GM23338 (cell line): Measurements from ENCODE around the gene ZNF148. TPM values are rescaled to one million over a fixed set of nuclear protein-coding genes. Genes with fewer than 3 reads are reported as not detected.

Experiments used
- ATAC-seq: fragments of 200-7000 bp; cut with Tn5 transposase; 3 replicates; pipeline ENCODE4 v1.9.1; 2020
- DNase-seq: peaks from one replicate; pipeline ENCODE4 v3.0.0-alpha.2; 2015; ENCODE audit warnings: low spot score
- H2AFZ ChIP-seq: fragments of 200-600 bp; sonication (generic); 2 replicates; pipeline ENCODE4 v1.8.0; 2016; ENCODE audit warnings: antibody characterized with exemption, mild to moderate bottlenecking, moderate library complexity
- H3F3A ChIP-seq: fragments of 200-600 bp; sonication (generic); replicated peaks from 2 replicates; pipeline ENCODE4 v1.8.0; 2017; ENCODE audit warnings: antibody characterized with exemption, mixed run types, low read depth
- H3K27ac ChIP-seq: fragments of 200-600 bp; sonication (generic); 2 replicates; pipeline ENCODE4 v1.6.1; 2016; ENCODE audit warnings: low read depth
- H3K27me3 ChIP-seq: fragments of 200-600 bp; sonication (generic); 2 replicates; pipeline ENCODE4 v1.8.0; 2016; ENCODE audit warnings: mild to moderate bottlenecking, mixed run types, moderate library complexity; ENCODE audit not compliant: insufficient read depth
- H3K36me3 ChIP-seq: fragments of 200-600 bp; sonication (generic); 2 replicates; pipeline ENCODE4 v1.8.0; 2016; ENCODE audit warnings: mild to moderate bottlenecking; ENCODE audit not compliant: insufficient read depth
- H3K4me1 ChIP-seq: fragments of 200-600 bp; sonication (generic); 2 replicates; pipeline ENCODE4 v1.8.0; 2016; ENCODE audit warnings: mild to moderate bottlenecking, moderate library complexity; ENCODE audit not compliant: insufficient read depth
- H3K4me2 ChIP-seq: fragments of 200-600 bp; sonication (generic); 2 replicates; pipeline ENCODE4 v1.7.1; 2017; ENCODE audit warnings: mixed run types
- H3K4me3 ChIP-seq: fragments of 200-600 bp; sonication (generic); 2 replicates; pipeline ENCODE4 v1.6.1; 2016; ENCODE audit warnings: mixed run types
- H3K79me2 ChIP-seq: fragments of 200-600 bp; sonication (generic); replicated peaks from 2 replicates; pipeline ENCODE4 v1.8.0; 2017; ENCODE audit warnings: mild to moderate bottlenecking; ENCODE audit not compliant: insufficient read depth
- H3K9me2 ChIP-seq: fragments of 200-600 bp; sonication (generic); 2 replicates; pipeline ENCODE4 v1.8.0; 2017; ENCODE audit not compliant: insufficient read depth
- H4K20me1 ChIP-seq: fragments of 200-600 bp; sonication (generic); replicated peaks from 2 replicates; pipeline ENCODE4 v1.8.0; 2017; ENCODE audit warnings: mild to moderate bottlenecking; ENCODE audit not compliant: insufficient read depth
- H3K27ac Mint-ChIP-seq: 2 replicates; pipeline ENCODE4 v1.8.0; 2020; ENCODE audit warnings: inconsistent platforms, mild to moderate bottlenecking, moderate library complexity, mixed read lengths
- H3K27me3 Mint-ChIP-seq: 3 replicates; pipeline ENCODE4 v1.8.0; 2022; ENCODE audit warnings: low read depth, mild to moderate bottlenecking, moderate library complexity, mixed read lengths, inconsistent platforms; ENCODE audit not compliant: insufficient read depth, poor library complexity
- H3K36me3 Mint-ChIP-seq: 3 replicates; pipeline ENCODE4 v1.8.0; 2021; ENCODE audit warnings: low read depth, mild to moderate bottlenecking, inconsistent platforms, moderate library complexity, mixed read lengths
- H3K4me1 Mint-ChIP-seq: 3 replicates; pipeline ENCODE4 v1.8.0; 2020; ENCODE audit warnings: mild to moderate bottlenecking, inconsistent platforms, mixed read lengths
- H3K4me3 Mint-ChIP-seq: 3 replicates; pipeline ENCODE4 v1.8.0; 2021; ENCODE audit warnings: moderate library complexity, mild to moderate bottlenecking, inconsistent platforms, mixed read lengths
- H3K9me3 Mint-ChIP-seq: 3 replicates; pipeline ENCODE4 v1.8.0; 2020; ENCODE audit warnings: moderate library complexity, mild to moderate bottlenecking, inconsistent platforms, mixed read lengths
- CREB1 ChIP-seq: fragments of 250-450 bp; sonication (Bioruptor Pico); IDR thresholded peaks from 2 replicates; pipeline ENCODE4 v1.5.0; 2020; ENCODE audit warnings: low read depth, mild to moderate bottlenecking, moderate library complexity
- EZH2 ChIP-seq: fragments of 200-600 bp; sonication (generic); IDR thresholded peaks from one replicate; pipeline ENCODE4 v1.8.0; 2017; ENCODE audit warnings: antibody characterized with exemption, mild to moderate bottlenecking, low read depth; ENCODE audit not compliant: unreplicated experiment
- EZH2phosphoT487 ChIP-seq: fragments of 200-600 bp; sonication (generic); IDR thresholded peaks from one replicate; pipeline ENCODE4 v1.8.1; 2018; ENCODE audit warnings: antibody characterized with exemption; ENCODE audit not compliant: unreplicated experiment
- JUNB ChIP-seq: IDR thresholded peaks from one replicate; pipeline ENCODE4 v1.6.1; 2016; ENCODE audit warnings: antibody characterized with exemption; ENCODE audit not compliant: unreplicated experiment
- NANOG ChIP-seq: IDR thresholded peaks from 2 replicates; pipeline ENCODE4 v1.6.1; 2016; ENCODE audit warnings: antibody characterized with exemption, borderline replicate concordance
- POLR2AphosphoS5 ChIP-seq: IDR thresholded peaks from 2 replicates; pipeline ENCODE4 v1.6.1; 2016; ENCODE audit warnings: antibody characterized with exemption, low read depth
- REST ChIP-seq: IDR thresholded peaks from one replicate; pipeline ENCODE4 v1.6.1; 2018; ENCODE audit warnings: antibody characterized with exemption; ENCODE audit not compliant: unreplicated experiment
- ZNF331 ChIP-seq: fragments of 250-450 bp; sonication (Bioruptor Pico); IDR thresholded peaks from 2 replicates; pipeline ENCODE4 v1.5.0; 2020; ENCODE audit warnings: low read depth, mild to moderate bottlenecking, moderate library complexity
- polyA plus RNA-seq: library from polyadenylated mRNA; unstranded; fragments of >200 nt; fragmentation: Nextera tagmentation; extraction: Ambion mirVana; gene quantifications from 2 replicates; pipeline ENCODE4 v1.2.1, GENCODE V29; 2016
- total RNA-seq: library from RNA; depleted of rRNA; stranded (reverse); fragments of >200 nt; shearing (Covaris generic); gene quantifications from 2 replicates; pipeline ENCODE4 v1.2.3, GENCODE V29; 2014
- TF ChIP-seq, protein P1 (sequence below), 2 experiments: fragments of 200-600 bp in 1 of 2; sonication (generic) in 1 of 2; conservative IDR thresholded peaks; 2 replicates each; pipeline versions ENCODE4 v1.5.1 to v1.6.1; 2016 to 2017; ENCODE audit warnings: antibody characterized with exemption in 2 of 2, low read depth in 2 of 2, mild to moderate bottlenecking in 2 of 2, moderate library complexity in 1 of 2
- TF ChIP-seq, protein P2 (sequence below): fragments of 250-450 bp; sonication (Bioruptor Pico); IDR thresholded peaks from 2 replicates; pipeline ENCODE4 v1.5.0; 2020; ENCODE audit warnings: mild to moderate bottlenecking, moderate library complexity

Gene ZNF148
- total and polyA plus RNA-seq, 2 experiments from 2014 or later: 13.9 to 16.9 TPM

DNA sequence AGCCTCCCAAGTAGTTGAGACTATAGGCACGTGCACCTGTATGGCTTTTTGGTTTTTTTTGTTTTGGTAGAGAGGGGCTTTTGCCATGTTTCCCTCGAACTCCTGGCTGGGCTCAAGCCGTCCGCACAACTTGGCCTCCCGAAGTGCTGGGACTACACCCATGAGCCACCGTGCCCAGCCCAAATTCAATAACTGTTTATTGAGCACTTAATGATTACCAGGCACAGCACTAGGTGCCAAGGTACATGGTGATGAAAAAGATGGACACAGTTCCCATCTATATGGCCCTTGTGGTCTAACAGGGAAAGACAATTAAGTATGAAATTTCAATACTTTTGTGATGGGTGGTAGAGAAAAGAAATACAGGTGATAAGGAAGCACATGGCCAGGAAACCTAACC lies 35.8 kb upstream of the ZNF148 start (continued):
- no peak for TF ChIP-seq REST
- no peak for TF ChIP-seq EZH2
- no peak for TF ChIP-seq CREB1 (CRISPR knock-in tag)
- TF ChIP-seq NANOG: no peak
- TF ChIP-seq ZNF331 (CRISPR knock-in tag): no peak
- TF ChIP-seq, protein P1, sequence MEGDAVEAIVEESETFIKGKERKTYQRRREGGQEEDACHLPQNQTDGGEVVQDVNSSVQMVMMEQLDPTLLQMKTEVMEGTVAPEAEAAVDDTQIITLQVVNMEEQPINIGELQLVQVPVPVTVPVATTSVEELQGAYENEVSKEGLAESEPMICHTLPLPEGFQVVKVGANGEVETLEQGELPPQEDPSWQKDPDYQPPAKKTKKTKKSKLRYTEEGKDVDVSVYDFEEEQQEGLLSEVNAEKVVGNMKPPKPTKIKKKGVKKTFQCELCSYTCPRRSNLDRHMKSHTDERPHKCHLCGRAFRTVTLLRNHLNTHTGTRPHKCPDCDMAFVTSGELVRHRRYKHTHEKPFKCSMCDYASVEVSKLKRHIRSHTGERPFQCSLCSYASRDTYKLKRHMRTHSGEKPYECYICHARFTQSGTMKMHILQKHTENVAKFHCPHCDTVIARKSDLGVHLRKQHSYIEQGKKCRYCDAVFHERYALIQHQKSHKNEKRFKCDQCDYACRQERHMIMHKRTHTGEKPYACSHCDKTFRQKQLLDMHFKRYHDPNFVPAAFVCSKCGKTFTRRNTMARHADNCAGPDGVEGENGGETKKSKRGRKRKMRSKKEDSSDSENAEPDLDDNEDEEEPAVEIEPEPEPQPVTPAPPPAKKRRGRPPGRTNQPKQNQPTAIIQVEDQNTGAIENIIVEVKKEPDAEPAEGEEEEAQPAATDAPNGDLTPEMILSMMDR (conservative IDR thresholded peaks at IDR 0.05; ENCODE audit: low read depth in 2 of 2): no peak
- TF ChIP-seq POLR2AphosphoS5: no peak

- Mint-ChIP-seq H3K27me3 (no peaks in the 10 kb centered on the region), H3K36me3 (no peaks in the 10 kb centered on the region), H3K9me3 (peaks cover 3% of the 10 kb centered on the region; the same call in 2 of the 3 replicates), H3K4me1 (0 out of 3 replicates have a peak, but pooled peaks cover 3% of the 10 kb centered on the region), H3K27ac (no peak overlapping the region), H3K4me3 (no peak overlapping the region)
- Histone ChIP-seq H3F3A (no peaks in the 10 kb centered on the region), H3K27ac (no peak overlapping the region), H3K79me2 (no peaks in the 10 kb centered on the region), H3K36me3 (no peaks in the 10 kb centered on the region), H3K9me2 (no peaks in the 10 kb centered on the region), H3K4me2 (no peak overlapping the region), H2AFZ (no peak overlapping the region), H4K20me1 (no peaks in the 10 kb centered on the region; the same call in 1 of the 2 replicates), H3K4me1 (no peaks in the 10 kb centered on the region), H3K4me3 (no peak overlapping the region), H3K27me3 (no peaks in the 10 kb centered on the region)
- DNase-seq (no peak), ATAC-seq (no peak)
- TF ChIP-seq POLR2AphosphoS5 (no peak), EZH2phosphoT487 (no peak), JUNB (no peak), NANOG (no peak), ZNF331 (CRISPR knock-in tag) (no peak)
- TF ChIP-seq, protein P2, sequence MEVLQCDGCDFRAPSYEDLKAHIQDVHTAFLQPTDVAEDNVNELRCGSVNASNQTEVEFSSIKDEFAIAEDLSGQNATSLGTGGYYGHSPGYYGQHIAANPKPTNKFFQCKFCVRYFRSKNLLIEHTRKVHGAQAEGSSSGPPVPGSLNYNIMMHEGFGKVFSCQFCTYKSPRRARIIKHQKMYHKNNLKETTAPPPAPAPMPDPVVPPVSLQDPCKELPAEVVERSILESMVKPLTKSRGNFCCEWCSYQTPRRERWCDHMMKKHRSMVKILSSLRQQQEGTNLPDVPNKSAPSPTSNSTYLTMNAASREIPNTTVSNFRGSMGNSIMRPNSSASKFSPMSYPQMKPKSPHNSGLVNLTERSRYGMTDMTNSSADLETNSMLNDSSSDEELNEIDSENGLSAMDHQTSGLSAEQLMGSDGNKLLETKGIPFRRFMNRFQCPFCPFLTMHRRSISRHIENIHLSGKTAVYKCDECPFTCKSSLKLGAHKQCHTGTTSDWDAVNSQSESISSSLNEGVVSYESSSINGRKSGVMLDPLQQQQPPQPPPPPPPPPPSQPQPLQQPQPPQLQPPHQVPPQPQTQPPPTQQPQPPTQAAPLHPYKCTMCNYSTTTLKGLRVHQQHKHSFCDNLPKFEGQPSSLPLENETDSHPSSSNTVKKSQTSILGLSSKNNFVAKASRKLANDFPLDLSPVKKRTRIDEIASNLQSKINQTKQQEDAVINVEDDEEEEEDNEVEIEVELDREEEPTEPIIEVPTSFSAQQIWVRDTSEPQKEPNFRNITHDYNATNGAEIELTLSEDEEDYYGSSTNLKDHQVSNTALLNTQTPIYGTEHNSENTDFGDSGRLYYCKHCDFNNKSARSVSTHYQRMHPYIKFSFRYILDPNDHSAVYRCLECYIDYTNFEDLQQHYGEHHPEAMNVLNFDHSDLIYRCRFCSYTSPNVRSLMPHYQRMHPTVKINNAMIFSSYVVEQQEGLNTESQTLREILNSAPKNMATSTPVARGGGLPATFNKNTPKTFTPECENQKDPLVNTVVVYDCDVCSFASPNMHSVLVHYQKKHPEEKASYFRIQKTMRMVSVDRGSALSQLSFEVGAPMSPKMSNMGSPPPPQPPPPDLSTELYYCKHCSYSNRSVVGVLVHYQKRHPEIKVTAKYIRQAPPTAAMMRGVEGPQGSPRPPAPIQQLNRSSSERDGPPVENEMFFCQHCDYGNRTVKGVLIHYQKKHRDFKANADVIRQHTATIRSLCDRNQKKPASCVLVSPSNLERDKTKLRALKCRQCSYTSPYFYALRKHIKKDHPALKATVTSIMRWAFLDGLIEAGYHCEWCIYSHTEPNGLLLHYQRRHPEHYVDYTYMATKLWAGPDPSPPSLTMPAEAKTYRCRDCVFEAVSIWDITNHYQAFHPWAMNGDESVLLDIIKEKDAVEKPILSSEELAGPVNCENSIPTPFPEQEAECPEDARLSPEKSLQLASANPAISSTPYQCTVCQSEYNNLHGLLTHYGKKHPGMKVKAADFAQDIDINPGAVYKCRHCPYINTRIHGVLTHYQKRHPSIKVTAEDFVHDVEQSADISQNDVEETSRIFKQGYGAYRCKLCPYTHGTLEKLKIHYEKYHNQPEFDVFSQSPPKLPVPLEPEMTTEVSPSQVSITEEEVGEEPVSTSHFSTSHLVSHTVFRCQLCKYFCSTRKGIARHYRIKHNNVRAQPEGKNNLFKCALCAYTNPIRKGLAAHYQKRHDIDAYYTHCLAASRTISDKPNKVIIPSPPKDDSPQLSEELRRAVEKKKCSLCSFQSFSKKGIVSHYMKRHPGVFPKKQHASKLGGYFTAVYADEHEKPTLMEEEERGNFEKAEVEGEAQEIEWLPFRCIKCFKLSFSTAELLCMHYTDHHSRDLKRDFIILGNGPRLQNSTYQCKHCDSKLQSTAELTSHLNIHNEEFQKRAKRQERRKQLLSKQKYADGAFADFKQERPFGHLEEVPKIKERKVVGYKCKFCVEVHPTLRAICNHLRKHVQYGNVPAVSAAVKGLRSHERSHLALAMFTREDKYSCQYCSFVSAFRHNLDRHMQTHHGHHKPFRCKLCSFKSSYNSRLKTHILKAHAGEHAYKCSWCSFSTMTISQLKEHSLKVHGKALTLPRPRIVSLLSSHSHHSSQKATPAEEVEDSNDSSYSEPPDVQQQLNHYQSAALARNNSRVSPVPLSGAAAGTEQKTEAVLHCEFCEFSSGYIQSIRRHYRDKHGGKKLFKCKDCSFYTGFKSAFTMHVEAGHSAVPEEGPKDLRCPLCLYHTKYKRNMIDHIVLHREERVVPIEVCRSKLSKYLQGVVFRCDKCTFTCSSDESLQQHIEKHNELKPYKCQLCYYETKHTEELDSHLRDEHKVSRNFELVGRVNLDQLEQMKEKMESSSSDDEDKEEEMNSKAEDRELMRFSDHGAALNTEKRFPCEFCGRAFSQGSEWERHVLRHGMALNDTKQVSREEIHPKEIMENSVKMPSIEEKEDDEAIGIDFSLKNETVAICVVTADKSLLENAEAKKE (CRISPR knock-in tag): no peak
- TF ChIP-seq, protein P1 (conservative IDR thresholded peaks at IDR 0.05; ENCODE audit: low read depth in 2 of 2): no peak
Measured at GRCh38 chr3:125406070-125406469, 30.9 kb upstream of the ZNF148 start.
